GM18505 (cell line): ENCODE results near the gene SREBF1.

Experiments used
- ATAC-seq: cut with Tn5 transposase; IDR thresholded peaks from one replicate; pipeline ENCODE4 v1.9.1; 2021; ENCODE audit not compliant: unreplicated experiment
- POLR2A ChIP-seq: IDR thresholded peaks from 4 replicates; pipeline ENCODE4 v1.6.1; 2011; ENCODE audit warnings: borderline replicate concordance; ENCODE audit not compliant: insufficient read depth, insufficient read length; ENCODE audit errors: extremely low read depth

The SREBF1 gene

GRCh38 chr17:17798573-17799255 lies 38.1 kb downstream of the SREBF1 start:
- no peak for TF ChIP-seq POLR2A
- ATAC-seq = no peak

GRCh38 chr17:17798010-17798556 lies 38.7 kb downstream of the SREBF1 start:
- TF ChIP-seq POLR2A = no peak
- no peak for ATAC-seq

- no peak for ATAC-seq
- TF ChIP-seq POLR2A = no peak
Measured at GRCh38 chr17:17797119-17797809, 39.5 kb downstream of the SREBF1 start.

GRCh38 chr17:17796787-17797061 lies 40.1 kb downstream of the SREBF1 start:
- TF ChIP-seq POLR2A = no peak
- ATAC-seq = no peak

- TF ChIP-seq POLR2A = no peak
- no peak for ATAC-seq
Measured at GRCh38 chr17:17795946-17796786, 40.6 kb downstream of the SREBF1 start.

GRCh38 chr17:17795296-17795695 lies 41.5 kb downstream of the SREBF1 start:
- no peak for TF ChIP-seq POLR2A
- ATAC-seq = no peak

- no peak for ATAC-seq
Measured at GRCh38 chr17:17794382-17794781, 42.4 kb downstream of the SREBF1 start.

GRCh38 chr17:17793378-17794214 lies 43.2 kb downstream of the SREBF1 start:
- TF ChIP-seq POLR2A = no peak
- ATAC-seq = no peak

More at GRCh38 chr17:17794382-17794781, 42.4 kb downstream of the SREBF1 start:
- no peak for TF ChIP-seq POLR2A

- TF ChIP-seq POLR2A = no peak
- no peak for ATAC-seq
Measured at GRCh38 chr17:17792551-17793377, 44.0 kb downstream of the SREBF1 start.

- TF ChIP-seq POLR2A = no peak
- no peak for ATAC-seq
Measured at GRCh38 chr17:17792037-17792550, 44.7 kb downstream of the SREBF1 start.

GRCh38 chr17:17790637-17791464 lies 45.9 kb downstream of the SREBF1 start:
- no peak for TF ChIP-seq POLR2A
- ATAC-seq = no peak
